ENCODE measurements around the gene PCDH10.

The PCDH10 gene

GRCh38 chr4:133148690-133149363 is at the start of gene PCDH10:
Gene PCDH10, plus strand, starts transcription at chr4:133149294. Its CDS starts 847 bp downstream, at chr4:133150141.
- DNase-seq, result peak; percentile 99

GRCh38 chr4:133102043-133102442 is 47.1 kb upstream of the PCDH10 start:
- no peak for DNase-seq

DNA sequence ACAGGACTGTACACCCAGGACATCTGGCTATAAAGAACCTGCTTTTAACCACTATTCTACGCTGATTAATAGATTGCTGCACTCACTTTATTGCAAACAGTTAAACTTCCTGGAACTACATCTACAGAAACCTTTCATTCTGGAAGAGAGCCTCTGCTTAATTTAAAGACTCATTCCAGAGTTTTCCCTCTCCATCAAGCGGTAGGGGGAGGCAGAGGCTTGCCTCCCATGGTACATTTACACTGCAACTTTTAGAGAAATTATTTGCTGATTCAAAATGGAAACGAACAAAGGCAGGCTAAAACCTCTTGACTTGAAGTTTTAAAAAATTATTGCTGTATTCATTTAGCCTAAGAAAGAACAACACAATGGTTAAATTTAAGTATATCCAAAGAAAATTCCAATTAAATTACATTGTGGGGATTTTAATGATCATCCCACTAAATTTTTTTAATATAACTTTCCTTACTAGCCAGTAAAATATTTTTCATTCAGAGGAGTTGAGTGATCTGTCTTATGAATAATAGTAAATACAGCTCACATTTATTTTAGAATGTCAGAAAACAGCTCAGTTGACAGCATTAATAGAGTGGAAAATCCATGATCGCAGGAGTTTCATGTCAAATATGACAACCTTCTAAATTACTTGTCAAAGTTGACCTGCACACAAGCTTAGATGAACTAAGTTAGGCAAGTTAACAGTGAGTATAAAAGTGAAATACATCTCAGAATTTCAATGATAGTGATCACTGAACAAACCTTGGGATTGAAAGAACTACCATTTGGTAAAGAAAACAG is 46.3 kb upstream of the PCDH10 start:
- no peak for DNase-seq

GRCh38 chr4:133112641-133113040 is 36.5 kb upstream of the PCDH10 start:
- DNase-seq, result no peak

DNA sequence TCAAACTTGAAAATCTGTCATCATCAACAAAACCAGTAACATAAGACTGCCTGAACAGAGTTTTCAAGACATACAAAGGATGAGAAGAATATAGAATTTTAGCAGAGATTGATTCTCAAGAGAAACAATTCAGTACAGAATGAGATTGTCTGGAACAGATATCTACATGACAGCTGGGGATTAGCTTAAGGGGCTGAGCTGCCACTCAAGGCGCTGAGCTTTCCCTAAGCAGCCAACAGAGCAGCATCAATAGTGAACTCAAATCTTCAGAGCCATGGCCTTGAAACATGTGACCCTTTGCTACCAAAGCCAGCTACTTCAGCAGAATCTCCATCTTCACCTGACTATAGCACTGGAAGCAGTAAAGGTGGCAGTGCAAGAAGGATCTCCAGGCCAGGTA is 24.3 kb upstream of the PCDH10 start:
- no peak for DNase-seq

DNA sequence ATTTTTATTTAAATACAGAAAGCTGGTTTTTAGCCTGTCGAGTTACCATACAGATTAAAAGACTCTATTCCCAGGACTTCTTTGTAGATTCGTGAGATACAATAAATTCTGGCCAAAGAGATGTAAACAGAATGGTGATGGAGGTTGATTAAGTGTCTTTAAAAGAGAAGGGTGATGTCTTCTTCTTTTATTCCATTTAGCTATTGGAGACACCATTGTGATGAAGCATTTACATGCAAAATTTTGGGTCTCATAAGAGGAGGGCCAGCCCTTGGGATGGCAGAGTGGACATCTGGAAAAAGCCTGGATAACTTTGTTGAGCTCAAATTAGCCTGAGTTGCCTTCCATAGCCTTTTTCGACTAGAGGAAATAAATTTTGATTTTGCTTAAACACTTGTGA is 21.6 kb upstream of the PCDH10 start:
- DNase-seq, result no peak

GRCh38 chr4:133129237-133129636 is 19.9 kb upstream of the PCDH10 start:
- no peak for DNase-seq

DNA sequence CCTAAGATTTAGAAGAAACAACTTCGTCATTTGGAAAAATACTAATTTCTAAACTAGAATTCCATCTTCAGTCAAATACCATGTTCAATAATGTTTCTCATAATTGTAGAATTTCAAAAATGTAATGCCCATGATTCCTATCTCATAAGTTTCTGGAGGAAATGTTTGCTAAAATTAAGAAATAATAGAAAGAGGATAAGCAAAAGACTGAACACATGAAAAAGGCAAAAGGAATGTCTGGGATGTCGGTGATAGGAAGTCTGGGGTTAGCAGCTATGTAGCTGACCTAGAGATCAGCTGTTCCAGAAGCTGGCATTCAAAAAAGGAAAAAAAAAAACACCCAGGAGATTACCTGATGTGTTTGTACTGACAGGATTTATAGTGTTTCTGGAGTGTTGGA is 18.9 kb upstream of the PCDH10 start:
- DNase-seq, result no peak

DNA sequence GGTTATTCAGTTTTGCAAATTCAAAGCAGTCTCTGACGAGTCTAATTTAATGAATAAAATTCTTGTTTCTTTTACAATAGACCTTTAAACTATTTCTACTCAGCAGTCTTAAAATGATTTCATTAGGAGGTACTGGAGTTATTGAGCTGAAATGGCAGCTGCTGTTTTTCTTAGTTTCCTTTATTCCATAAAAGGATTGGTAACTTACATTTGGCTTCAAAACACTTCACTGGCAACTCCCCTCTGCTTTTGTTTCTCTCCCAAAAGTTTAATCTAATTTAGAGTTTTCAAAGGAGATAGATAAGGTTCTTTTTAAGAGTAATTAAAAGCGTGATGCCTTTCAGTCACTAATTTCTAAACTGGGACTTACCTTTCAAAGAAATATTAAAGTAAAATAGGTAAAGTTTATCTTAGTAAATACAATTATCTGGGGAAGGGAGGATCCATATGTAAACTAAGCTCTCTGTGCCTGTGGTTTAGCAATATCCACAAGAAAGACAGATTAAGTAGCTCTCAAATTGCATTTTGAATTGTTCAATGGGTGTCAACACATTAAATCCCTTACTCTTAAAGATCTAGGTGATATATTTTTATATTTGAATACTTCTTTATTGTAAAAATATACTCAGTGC is 17.1 kb upstream of the PCDH10 start:
- no peak for DNase-seq

DNA sequence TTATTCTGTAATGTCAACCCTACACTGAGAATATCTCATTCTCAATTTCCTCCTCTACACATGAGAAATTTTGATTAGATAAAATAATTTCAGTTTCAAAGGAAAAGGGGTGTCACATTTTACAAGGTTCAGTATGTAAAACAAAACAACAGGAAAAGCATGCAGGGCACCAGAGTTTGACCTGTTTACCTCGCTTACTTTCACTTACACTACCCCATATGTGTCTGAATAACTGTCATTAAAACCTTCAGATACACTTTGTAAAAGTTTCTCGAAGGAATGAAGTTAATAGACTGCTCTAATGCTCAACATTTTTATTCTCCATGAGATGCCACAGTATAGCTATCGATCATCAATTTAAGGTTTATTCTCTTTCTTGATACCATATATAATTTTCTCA is 12.3 kb upstream of the PCDH10 start:
- no peak for DNase-seq

GRCh38 chr4:133137571-133137970 is 11.5 kb upstream of the PCDH10 start:
- no peak for DNase-seq

- no peak for DNase-seq
These were observed 5.2 kb upstream of the PCDH10 start for GRCh38 chr4:133143775-133144430.

- no peak for DNase-seq
These were observed 3.9 kb upstream of the PCDH10 start for GRCh38 chr4:133145241-133145640.

DNA sequence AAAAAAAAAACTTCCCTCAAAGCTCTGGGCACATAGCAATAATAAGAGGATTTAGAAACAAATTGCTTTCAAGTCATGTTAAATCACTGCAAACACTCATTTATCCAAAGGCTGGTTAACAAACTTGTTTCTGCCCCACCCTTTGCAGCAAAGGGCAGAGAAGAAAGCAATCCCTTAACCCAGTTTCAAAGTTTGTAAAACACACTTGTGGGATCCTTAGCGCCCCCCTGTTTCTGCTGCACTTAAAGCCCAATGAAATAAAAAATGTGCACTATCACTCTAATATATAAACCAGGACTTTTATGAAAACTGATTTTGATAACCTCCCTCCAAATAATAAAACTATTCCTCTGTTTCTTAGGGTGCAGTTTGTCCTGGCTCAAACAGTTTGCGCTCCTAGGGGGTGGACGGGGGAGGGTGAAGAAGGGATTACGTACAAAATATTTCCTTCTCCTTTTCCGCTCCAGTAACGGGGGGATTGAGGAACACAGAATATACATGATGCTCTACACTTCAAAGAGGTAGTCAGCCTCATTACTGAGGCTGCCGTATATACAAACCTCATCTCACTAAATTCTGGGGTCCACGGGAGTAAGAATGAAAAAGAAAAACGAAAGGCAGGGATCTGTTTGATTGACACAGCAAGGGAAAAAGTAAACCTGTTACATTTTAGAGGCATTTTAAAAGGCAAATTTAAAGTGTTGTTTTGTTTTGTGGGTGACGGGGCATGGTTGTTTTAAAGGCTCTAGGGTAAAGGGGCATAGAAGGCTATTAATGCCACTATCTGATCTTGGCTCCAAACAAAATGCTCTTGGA is 3.1 kb upstream of the PCDH10 start:
- DNase-seq, result no peak

- peak; percentile 83 for DNase-seq
These were observed 2.4 kb upstream of the PCDH10 start for GRCh38 chr4:133146574-133147241.

DNA sequence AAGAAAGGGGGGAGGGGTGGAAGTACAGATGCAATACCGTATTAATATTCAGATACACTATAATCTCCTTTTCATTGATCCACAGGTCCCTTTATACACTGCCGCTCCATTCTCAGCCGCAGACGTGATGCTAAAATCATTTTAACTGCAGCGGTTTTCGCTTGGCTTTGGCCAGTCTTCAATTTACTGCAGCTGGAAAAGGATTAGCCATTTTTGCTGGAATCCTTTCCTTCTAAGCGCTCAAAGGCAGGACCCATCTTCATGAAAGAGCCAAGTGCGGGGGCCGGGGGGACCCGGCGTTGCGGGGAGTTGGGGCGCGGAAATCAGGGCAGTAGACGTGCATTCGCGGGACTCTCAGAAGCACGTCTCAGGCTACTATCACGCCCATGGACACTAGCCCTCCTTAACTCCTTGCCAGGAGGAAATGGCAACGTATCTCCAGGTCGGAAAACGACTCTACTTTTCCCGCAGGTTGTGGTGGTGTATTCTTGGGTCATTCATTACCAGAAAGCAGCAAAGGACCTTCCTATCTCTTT is 1.7 kb upstream of the PCDH10 start:
- DNase-seq, result peak; percentile 54

- peak; percentile 55 for DNase-seq
These were observed 989 bp upstream of the PCDH10 start for GRCh38 chr4:133147921-133148689.

DNA sequence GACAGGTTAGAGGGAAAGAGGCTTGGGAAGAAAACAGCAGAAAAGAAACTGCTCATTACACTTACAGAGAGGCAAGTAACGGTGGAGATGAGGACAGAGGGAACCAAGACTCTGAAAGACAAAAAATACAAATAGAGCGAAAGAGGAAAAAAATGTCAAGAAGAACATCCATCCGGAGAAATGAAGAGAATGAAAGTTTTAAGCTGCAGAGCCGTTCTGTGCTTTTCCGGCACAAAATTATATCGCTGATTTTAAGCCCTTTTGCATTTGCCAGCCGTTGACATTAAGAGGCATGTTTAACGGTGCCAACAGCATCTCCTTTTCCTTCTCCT is 236 bp downstream of the PCDH10 start:
- DNase-seq, result no peak

GRCh38 chr4:133149932-133150471 is 908 bp downstream of the PCDH10 start:
- DNase-seq, result no peak

- DNase-seq, result peak; percentile 59
These were observed 1.6 kb downstream of the PCDH10 start for GRCh38 chr4:133150486-133151340.
